AG08395 (cell line): ENCODE measurements around the gene DAAM2.
A peak's percentile ranks its signal among the peaks of the same experiment; 100 is the strongest.

Source experiments
- DNase-seq: peaks from one replicate; pipeline ENCODE4 v3.0.0; 2012; ENCODE audit warnings: mixed read lengths, low spot score

Gene DAAM2

DNA sequence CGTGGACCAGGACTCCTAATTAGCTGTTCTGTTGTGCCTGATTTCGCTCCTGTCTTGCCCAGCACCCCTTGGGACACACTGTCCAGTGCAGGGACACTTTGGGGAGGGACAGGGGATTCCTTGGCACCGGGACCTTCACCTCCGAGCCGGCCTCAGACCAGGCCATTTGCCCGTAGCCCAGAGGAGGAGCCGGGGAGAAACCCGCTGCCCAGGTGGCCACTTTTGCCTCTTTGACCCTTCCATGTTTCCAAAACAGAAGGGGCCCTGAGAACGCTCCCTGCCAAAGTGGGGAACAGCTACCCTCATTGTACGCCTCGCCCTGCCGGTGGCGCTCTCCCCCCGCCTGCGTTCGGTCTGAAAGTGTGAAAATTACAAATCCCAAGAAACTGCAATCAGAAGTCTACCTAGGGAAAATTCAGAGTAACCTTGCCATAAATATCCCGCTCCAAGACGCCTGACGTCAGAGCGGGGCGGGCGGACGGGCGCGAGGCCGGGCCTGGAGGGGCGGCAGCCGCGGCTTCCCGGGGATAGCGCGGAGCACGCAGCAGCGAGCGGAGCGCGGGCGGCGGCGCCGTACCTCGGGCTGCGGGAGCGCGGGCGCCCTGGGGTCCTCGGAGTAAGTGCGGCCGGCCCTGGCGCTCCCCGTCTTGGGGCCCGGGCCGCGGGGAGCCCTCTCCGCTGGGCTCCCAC is at the start of gene DAAM2:
TSS of gene DAAM2 (plus strand) at position 527 of the 690 bp plus-strand sequence. CDS start 63,927 bp downstream, outside the sequence.
- peak; percentile 66 for DNase-seq

DNA sequence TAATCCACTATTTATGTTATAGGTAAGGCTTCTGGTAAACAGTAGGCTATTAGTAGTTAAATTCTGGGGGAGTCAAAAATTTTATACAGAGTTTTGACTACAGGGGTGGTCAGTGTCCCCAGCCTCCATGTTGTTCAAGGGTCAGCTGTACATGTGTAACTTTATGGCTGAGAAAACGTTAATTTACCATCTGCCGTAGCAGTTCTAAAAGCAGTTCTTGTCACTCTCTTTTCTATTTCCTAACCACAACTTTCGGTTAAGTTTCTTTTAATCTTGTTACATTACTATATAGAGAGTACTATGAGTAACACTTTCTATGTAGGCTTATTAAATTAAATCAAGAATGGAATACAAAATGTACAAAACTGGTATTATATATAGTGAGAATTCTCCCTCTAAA is 45.4 kb upstream of the DAAM2 start:
- DNase-seq, result no peak

GRCh38 chr6:39752835-39753724 is 39.1 kb upstream of the DAAM2 start:
- no peak for DNase-seq

- DNase-seq, result peak; percentile 51
Measured at GRCh38 chr6:39753725-39754045, 38.5 kb upstream of the DAAM2 start.

- DNase-seq, result no peak
Measured at GRCh38 chr6:39754514-39755115, 37.6 kb upstream of the DAAM2 start.

GRCh38 chr6:39755231-39755630 is 36.9 kb upstream of the DAAM2 start:
- DNase-seq, result no peak

GRCh38 chr6:39756582-39756981 is 35.6 kb upstream of the DAAM2 start:
- DNase-seq, result no peak

DNA sequence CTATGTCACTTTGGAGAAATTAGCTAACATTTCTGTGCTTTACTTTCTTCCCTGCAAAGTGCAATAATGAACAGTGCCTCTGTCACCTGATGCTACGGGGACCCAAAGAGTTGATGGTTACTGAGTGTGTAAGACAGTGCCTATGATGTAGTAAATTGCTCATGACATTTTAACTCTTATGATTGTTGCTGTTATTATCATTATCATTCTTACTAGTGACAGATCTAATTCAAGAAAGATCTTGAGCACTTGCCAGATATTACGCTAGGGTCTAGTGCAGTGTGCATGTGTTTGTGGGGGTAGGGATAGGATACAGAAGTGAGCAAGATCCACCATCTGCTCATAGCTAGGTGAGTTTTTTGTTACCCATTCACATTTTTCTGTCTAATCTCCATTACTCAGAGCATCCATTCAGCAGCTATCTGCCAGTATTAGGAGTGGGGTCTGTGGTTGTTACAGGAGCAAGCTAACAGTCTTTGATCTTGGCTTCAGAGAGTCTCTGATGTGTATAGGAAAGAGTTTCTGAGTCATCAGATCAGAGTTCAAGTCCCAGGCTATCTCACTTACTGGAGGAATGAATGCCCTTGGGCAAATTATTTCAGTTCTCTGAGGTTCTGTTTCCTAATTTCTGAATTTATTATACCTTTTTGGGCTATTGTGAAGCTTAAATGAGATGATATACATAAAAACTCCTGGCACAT is 33.1 kb upstream of the DAAM2 start:
- no peak for DNase-seq

DNA sequence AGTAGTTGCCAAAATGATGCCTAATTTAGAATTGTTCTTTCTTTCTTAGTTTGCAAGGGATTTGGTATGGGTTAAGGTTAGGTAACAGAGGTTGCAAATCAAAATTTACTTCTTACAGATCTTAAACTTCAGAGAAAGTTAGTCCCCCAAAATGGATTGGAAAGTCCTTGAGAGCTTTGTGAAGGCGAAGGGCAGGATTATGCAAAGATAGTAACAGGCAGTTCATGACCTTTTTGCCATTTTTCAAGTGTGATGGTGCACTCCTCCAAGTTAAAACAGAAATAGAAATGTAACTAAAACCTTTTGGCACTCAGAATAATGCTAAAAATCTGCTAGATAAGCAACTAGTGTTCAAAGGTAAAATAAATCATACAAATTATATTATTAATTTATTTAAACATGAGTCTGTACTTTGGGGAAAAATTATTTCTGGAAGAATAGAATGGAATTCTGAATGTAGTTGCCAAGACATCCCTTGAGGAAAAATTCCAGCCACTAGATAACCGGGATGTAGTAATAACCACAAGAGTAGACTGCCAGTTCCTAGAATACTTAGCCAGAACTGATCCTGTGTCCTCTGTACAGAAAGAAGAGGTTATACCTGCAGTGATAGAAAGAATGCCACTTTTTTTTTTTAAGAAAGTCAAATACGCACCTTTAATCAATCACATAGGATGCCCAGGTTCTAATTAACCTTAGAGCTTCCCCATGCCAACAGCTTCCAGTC is 31.8 kb upstream of the DAAM2 start:
- no peak for DNase-seq

- DNase-seq, result no peak
Measured at GRCh38 chr6:39765508-39766065, 26.6 kb upstream of the DAAM2 start.

GRCh38 chr6:39769012-39769411 is 23.2 kb upstream of the DAAM2 start:
- DNase-seq, result no peak

DNA sequence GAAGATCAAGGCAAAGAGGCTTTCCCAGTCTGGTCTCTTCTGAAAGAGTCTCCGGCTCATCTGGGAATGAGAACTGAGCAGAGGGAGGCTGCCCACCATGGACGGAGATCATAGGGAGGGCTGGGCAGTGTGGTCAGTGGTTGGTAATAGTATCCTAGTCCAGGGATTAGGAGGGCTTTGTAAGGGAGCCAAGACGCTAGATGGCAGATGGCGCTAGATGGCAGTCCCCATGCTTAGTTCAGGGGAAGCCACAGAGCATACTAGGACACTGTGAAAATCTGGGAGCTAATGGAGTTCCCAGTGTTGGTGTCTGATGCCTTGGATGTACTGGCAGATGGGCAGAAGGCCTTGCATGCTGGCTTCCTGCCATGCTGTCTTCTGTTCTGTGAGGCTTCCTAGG is 21.7 kb upstream of the DAAM2 start:
- DNase-seq, result no peak

DNA sequence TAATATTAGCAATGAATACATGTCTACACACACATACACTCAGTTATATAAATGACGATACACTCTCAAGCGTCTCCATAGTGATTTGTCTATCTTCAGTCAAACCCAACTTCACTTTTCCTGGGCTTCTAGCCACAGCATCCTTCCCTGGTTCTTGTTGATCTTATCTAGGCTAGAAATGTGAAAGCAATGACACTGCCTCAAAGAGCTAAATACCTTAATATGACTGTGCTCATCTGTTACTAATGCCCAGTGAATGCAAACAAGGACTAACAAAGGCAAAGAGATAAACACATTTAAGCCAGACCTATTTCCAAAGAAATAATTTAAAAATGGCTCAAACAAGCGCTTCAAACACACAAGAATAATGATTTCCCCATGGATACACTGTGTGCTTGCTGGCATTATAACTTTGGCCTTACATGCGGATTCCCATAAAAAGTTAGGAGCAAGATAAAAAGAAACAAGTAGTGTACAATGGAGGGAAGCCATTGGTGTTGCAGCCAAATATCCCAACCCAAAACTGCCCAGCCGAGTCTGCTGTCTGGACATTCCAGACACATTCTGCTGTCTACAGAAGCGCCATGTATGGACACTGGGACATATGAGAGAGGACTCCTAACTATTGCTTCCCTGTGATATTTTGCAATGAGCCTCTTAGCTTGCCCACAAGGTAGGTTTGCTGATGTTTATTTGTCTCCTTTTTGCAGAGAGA is 19.5 kb upstream of the DAAM2 start:
- peak; percentile 83 for DNase-seq

- DNase-seq, result no peak
Measured at GRCh38 chr6:39773782-39774181, 18.4 kb upstream of the DAAM2 start.

DNA sequence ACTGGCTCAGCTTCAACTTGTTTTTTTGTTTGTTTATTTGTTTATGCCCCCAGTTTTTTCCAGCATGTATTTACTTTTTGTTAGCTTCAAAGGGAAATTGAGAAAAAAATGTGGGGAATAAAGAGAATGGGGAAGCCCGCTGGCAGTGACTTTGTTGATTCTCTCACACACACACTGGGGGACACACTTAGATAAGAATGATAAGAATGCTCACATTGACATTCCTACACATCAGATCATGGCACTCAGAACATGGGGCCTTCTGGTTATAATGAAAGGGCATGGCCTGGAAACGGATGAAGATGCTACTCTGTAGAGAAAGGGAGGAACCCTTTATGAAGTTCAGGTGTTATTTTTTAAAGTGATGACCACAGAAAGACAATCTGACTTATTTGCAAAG is 15.6 kb upstream of the DAAM2 start:
- DNase-seq, result no peak

DNA sequence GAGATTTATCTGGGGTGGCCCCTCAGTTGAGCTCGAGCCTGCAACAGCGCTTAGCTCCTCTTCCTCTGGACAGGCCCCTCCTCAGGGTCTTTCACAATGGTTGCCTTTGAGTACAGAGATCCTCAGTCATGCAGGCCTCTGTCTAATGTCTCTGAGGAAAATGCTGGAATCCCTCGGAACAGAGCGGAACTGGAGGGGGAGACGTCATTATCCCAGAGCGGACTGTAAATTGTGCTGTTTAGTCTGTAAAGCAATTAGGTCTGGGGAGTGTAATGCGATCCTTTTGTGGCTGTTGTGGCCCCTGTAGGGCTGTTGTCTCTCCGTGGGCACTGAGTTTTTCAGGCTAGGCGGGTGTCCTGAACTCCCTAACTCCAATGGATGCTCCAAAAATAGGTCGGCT is 15.0 kb upstream of the DAAM2 start:
- no peak for DNase-seq

- no peak for DNase-seq
Measured at GRCh38 chr6:39777661-39778060, 14.5 kb upstream of the DAAM2 start.

GRCh38 chr6:39778581-39779255 is 13.5 kb upstream of the DAAM2 start:
- DNase-seq, result peak; percentile 60

GRCh38 chr6:39785281-39785680 is 6.9 kb upstream of the DAAM2 start:
- no peak for DNase-seq

GRCh38 chr6:39786649-39787048 is 5.5 kb upstream of the DAAM2 start:
- no peak for DNase-seq
